Measurements from ENCODE around the gene SLC24A4. TPM values are rescaled to one million over a fixed set of nuclear protein-coding genes. Genes with fewer than 3 reads are reported as not detected.

The SLC24A4 gene
- total RNA-seq, 1 experiment from 2014 or later = 0.07 TPM

- Histone ChIP-seq H3K36me3 (no peaks in the 10 kb centered on the region), H3K27me3 (no peaks in the 10 kb centered on the region), H3K9me3 (no peaks in the 10 kb centered on the region), H3K4me3 (no peak overlapping the region)
- DNase-seq = no peak
These were observed 113.3 kb downstream of the SLC24A4 start for GRCh38 chr14:92436115-92436776.

DNA sequence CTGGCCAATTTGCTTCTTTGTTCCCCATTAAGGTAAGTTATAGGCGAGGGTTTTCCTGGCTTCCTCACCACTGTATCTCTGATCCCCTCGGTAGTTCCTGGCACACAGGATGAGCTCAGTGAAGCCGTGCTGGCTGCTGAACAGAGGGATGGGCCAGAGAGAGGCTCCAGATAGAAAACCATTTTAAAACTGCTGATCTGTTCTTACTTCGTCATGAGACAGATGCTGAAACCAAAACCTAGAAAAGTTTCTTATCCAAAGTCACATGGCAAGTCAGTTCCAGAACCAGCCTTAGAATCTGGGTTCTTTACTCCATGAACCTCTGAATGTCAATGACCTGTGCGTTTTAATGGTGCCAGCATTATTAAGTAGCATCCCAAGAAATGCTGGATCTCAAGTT is 114.3 kb downstream of the SLC24A4 start:
- H3K36me3 ChIP-seq = no peaks in the 10 kb centered on the region
- H3K27me3 ChIP-seq = no peaks in the 10 kb centered on the region
- no peak overlapping the region for H3K4me3 ChIP-seq
- no peak for DNase-seq
- no peaks in the 10 kb centered on the region for H3K9me3 ChIP-seq

GRCh38 chr14:92437729-92438285 is 114.8 kb downstream of the SLC24A4 start:
- Histone ChIP-seq H3K9me3 (no peaks in the 10 kb centered on the region), H3K36me3 (no peaks in the 10 kb centered on the region), H3K27me3 (no peaks in the 10 kb centered on the region), H3K4me3 (no peak overlapping the region)
- no peak for DNase-seq

DNA sequence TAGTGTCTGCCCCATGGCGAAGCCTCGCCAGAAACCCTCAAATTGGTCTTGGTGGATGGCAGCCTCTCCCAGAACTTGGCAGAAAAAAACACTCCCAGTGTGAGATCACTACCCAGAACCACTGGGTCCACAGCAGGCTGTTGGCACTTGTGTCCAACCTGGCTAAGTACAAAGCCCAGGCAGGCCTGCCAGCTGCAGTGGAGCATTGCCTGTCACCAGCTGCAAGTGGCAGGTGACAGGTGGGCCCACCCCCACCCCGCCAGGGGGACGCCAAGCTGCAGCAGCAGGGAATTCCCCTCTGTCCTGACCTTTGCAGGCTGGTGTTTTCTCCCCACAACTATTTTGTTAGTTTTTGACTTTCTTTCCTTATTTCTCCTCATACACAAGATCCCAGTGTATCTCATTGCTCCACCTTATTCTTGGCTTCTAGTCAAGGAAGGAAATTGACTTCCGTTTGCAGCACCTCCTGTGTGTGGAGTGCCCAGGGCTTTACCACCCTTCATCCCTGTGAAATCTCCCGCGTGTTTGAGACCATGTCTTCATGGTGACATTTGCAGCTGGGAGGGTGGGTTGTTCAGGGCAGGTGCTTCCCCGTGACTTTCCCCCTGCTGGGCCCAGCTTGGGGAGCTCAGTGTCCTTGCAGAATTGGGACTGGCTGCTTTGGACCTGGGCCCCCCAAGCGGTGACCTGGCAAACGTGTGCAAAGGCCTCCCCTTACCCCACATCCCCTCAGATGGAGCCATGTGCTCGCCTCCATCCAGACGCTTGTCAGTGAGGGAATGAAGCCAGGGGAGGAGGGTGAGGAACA is 116.8 kb downstream of the SLC24A4 start:
- Histone ChIP-seq H3K9me3 (no peaks in the 10 kb centered on the region), H3K4me3 (no peak overlapping the region)
- no peak for DNase-seq

DNA sequence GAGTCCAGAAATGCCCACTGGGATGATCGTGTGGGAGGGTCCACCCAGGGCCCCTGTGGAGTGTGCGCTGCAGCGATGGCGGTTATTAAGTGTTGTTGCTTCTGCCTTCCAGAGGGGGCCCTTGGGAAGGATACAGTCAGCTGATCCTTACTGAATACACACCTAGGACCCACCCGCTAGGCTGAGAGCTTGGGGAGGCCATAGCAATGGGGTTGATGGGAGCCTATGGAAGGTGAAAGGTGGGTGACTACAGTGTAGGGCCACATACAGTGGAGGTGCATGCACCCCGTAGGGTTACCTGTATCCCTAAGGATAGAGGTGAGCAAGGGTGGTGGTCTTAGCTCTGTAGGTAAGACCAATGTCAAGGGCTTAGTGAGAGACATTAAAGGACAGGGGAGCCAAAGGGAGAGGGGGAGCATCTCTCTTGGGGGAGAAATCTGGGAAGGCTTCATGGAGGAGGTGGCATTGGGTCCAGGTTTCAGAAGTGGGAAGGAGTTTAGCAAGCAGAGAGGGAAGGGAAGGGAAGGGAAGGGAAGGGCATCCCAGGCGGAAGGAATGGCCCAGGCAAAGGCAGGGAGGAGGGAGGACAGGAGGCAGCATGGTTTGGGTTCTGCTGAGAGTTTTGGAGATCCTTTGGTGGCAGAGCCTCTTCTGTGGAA is 117.5 kb downstream of the SLC24A4 start:
- no peak for DNase-seq
- Histone ChIP-seq H3K27me3 (no peaks in the 10 kb centered on the region), H3K4me3 (no peak overlapping the region), H3K9me3 (no peaks in the 10 kb centered on the region), H3K36me3 (no peaks in the 10 kb centered on the region)

More for the DNA sequence above, 116.8 kb downstream of the SLC24A4 start:
- Histone ChIP-seq H3K27me3 (no peaks in the 10 kb centered on the region), H3K36me3 (no peaks in the 10 kb centered on the region)

DNA sequence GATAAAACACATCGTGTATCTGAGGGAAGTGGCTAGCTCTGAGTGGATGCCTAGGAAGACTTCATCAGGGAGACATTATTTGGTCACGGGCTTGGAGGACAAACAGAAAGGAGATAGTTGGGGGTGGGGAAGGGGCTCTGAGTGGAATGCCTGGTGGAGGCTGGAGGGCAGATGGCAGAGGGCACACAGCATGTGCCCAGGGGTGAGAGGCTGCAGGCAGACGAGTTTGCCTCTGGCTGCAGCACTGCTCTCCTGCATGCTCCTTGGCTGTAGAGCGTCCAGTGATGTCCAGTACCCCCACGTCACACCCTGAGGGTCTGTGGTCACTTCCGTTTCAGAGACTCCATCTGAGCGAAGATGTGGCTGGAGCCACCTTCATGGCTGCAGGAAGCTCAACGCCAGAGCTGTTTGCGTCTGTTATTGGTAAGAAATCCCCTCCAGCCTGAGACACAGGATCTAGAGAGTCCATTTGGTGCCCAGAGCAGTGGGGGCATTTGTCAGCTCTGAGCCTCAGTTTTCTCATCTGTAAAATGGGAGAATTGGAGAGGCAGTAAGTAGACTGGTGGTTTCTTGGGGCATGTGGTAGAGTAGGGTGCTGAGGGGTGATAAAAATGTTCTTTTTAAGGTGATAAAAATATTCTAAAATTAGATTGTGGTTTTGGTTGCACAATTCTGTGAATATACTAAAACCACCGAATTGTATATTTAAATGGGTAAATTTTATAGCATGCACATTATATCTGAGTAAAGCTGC is 119.0 kb downstream of the SLC24A4 start:
- Histone ChIP-seq H3K4me3 (no peak overlapping the region), H3K27me3 (no peaks in the 10 kb centered on the region), H3K9me3 (no peaks in the 10 kb centered on the region), H3K36me3 (no peaks in the 10 kb centered on the region)
- DNase-seq = no peak

DNA sequence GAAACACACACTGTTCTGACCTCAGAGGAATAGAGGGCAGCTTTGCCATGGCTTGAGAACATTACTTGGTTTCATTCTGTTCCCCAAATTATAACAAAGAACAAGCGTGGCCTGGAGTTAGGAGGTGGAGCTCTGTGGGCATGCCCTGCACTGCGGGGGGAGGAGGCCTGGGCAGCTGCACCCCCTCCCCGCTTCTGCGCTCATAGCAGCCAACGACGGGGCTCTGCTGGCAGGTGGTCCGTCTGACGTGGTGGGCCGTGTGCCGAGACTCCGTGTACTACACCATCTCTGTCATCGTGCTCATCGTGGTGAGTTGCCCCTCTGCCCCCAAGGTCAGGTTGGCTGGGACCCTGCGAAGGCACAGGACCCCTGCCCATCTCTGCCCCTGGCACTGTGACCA is 120.2 kb downstream of the SLC24A4 start:
- H3K27me3 ChIP-seq = no peaks in the 10 kb centered on the region
- no peaks in the 10 kb centered on the region for H3K9me3 ChIP-seq
- no peak overlapping the region for H3K4me3 ChIP-seq
- H3K36me3 ChIP-seq = no peaks in the 10 kb centered on the region
- no peak for DNase-seq

GRCh38 chr14:92443741-92444140 is 120.8 kb downstream of the SLC24A4 start:
- Histone ChIP-seq H3K27me3 (no peaks in the 10 kb centered on the region), H3K36me3 (no peaks in the 10 kb centered on the region), H3K4me3 (no peak overlapping the region), H3K9me3 (no peaks in the 10 kb centered on the region)
- DNase-seq = no peak

GRCh38 chr14:92446771-92447170 is 123.8 kb downstream of the SLC24A4 start:
- no peak for DNase-seq
- Histone ChIP-seq H3K9me3 (no peaks in the 10 kb centered on the region), H3K36me3 (no peaks in the 10 kb centered on the region), H3K27me3 (no peaks in the 10 kb centered on the region), H3K4me3 (no peak overlapping the region)

DNA sequence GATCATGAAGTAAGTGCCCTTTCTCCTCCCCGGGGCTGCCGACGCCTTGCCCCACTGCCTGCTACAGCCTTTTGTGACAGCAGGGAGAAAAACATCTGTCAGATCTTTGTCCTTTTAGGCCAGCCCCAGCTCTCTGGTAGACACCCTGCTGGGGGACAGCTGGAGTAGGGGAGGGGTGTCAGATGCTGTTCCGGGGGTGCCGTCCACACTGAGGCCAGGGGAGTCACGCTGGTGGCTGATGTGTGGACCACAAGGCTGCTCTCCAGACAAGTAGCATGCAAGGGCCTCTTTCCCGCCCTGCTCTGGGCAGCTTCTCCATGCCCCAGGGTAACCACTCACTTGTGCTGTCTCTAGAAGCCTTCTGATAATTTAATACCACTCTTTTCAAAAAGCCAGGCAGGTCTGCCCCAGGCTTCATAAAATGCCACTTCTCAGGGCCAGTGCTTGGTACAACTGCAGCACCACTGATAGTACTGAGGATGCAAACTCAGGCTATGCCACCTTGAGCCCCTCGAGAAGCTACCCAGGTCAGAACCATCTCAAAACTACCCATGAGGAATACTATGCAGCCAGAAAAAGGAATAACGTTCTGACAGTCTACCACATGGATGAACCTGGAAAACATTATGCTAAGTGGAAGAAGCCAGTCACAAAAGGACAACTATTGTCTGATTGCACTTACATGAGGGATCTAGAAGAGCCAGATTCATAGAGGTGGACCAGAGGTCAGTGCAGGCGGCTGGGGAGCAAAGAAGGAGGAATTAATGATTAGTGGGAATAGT is 124.6 kb downstream of the SLC24A4 start:
- Histone ChIP-seq H3K4me3 (no peak overlapping the region), H3K27me3 (no peaks in the 10 kb centered on the region), H3K9me3 (no peaks in the 10 kb centered on the region), H3K36me3 (no peaks in the 10 kb centered on the region)
- DNase-seq = no peak

DNA sequence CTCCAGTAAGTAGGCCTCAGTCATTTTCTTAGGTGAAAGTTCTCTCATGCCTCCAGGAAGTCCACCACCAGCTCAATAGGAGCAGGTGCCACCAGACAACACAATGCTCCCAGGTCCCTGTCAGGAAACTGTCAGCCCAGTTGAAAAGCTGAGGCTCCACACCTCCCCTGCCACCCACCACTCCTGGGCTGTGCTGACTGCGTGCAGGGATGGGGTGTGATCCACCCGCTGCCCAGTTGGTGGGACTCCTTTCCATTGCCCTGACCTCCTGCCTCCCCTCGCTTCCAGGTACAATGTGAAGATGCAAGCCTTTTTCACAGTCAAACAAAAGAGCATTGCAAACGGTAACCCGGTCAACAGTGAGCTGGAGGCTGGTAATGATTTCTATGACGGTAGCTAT is 125.8 kb downstream of the SLC24A4 start:
- Histone ChIP-seq H3K4me3 (no peak overlapping the region), H3K9me3 (no peaks in the 10 kb centered on the region), H3K36me3 (no peaks in the 10 kb centered on the region), H3K27me3 (no peaks in the 10 kb centered on the region)
- DNase-seq = no peak

GRCh38 chr14:92449404-92450181 is 126.6 kb downstream of the SLC24A4 start:
- DNase-seq = no peak
- Histone ChIP-seq H3K9me3 (no peaks in the 10 kb centered on the region), H3K36me3 (no peaks in the 10 kb centered on the region), H3K4me3 (no peak overlapping the region), H3K27me3 (no peaks in the 10 kb centered on the region)

DNA sequence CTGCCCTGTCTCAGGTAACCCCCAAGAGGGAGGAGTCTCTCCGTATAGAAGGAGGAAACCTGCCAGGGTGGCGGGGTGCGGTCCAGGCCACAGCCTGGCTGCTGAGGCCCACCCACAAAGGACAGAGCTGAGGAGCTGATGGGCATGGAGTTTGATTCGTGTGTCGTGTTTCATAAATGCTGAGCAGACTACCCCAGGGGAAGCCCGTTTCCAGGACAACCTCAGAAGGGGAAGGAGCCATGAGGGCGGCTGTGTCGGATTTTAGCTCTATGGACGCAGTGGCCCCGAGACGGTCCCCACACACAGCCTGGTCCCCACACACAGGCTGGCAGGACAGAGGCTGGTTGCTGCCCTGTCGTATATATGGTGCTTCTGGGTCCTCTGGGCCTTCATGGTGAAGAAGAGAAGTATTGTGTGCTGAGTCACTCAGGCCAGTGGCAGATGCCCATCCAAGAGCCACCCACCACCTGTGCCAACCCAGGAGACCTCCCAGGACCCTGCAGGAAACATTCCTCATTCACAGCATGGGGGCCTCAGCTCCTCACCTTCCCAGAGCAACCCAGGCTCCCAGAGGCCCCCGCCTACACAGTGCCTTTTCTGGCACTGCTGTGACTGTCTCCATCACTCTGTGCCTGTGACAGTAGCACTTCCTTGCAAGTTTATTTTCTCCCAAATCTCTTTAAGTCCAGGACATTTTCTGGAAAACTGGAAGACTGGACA is 127.5 kb downstream of the SLC24A4 start:
- H3K4me3 ChIP-seq = no peak overlapping the region
- DNase-seq = no peak

GRCh38 chr14:92451245-92451644 is 128.3 kb downstream of the SLC24A4 start:
- no peak for DNase-seq
- Histone ChIP-seq H3K36me3 (no peaks in the 10 kb centered on the region), H3K9me3 (no peaks in the 10 kb centered on the region), H3K4me3 (no peak overlapping the region), H3K27me3 (no peaks in the 10 kb centered on the region)

More for the DNA sequence above, 127.5 kb downstream of the SLC24A4 start:
- Histone ChIP-seq H3K9me3 (no peaks in the 10 kb centered on the region), H3K36me3 (no peaks in the 10 kb centered on the region), H3K27me3 (no peaks in the 10 kb centered on the region)

GRCh38 chr14:92451755-92452154 is 128.8 kb downstream of the SLC24A4 start:
- Histone ChIP-seq H3K36me3 (no peaks in the 10 kb centered on the region), H3K27me3 (no peaks in the 10 kb centered on the region), H3K4me3 (no peak overlapping the region), H3K9me3 (no peaks in the 10 kb centered on the region)
- no peak for DNase-seq
